HG03457 (cell line): ENCODE results near the gene DST.

Source experiments
- ATAC-seq: cut with Tn5 transposase; IDR thresholded peaks from one replicate; pipeline ENCODE4 v1.9.1; 2021; ENCODE audit warnings: moderate number of reproducible peaks; ENCODE audit not compliant: unreplicated experiment

DST gene

DNA sequence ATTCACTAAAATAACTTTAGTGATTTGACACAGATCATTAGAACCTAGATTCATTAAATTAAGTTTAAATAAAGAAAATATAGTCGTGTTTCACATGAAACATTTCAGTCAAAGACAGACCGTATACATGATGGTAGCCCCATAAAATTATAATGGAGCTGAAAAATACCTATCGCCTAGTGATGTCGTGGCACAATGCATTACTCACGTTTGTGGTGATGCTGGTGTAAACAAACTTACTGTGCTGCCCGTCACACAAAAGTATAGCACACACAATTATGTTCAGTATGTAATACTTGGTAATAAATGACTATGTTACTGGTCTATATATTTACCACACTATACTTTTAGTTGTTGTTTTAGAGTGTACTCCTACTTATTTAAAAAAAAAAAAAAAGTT is 17.3 kb downstream of the DST start:
- no peak for ATAC-seq

DNA sequence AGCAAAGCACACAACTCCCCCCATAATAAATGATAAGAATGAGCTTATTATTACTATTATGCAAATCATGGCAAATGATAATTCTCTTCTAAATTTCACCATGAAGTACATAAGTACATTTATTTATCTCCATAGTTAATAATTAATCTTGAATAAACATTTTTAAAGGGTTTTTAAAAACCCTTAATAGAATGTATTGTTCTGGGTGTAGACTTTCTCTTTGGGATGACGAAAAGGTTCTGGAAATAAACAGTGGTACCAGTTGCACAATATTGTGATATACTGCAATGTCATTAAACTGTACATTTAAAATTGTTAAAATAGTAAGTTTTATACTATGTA is 18.0 kb downstream of the DST start:
- no peak for ATAC-seq

DNA sequence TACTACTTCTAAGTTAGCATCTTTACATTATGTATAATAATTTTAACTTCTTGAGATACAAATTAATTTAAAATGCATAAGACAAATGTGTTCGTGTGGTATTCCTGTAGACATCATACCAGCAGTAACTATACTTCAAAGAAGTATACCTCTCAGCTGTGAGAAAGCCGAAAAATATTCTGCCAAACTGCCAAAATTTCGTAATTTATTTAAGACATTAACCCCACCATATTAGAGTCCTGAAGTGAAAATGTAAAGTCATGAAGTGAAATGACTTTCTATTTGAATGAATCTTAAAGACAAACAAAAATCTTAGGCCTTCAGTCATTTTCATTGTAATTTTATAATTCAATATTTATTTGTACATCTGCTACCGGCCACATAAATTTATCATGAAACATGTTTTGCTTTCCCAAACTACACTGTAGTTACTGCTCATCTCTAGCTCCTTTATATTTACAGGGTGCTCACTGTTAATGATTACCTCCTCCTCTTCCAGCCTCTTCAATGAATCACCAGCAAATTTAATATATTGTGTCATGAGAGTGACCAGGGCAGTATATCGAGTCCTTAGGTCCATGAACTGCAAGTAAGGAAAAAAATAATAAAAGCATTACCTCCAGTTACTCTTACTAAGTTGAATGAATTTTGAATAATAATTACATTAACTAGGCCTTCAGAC is 18.5 kb downstream of the DST start:
- no peak for ATAC-seq

DNA sequence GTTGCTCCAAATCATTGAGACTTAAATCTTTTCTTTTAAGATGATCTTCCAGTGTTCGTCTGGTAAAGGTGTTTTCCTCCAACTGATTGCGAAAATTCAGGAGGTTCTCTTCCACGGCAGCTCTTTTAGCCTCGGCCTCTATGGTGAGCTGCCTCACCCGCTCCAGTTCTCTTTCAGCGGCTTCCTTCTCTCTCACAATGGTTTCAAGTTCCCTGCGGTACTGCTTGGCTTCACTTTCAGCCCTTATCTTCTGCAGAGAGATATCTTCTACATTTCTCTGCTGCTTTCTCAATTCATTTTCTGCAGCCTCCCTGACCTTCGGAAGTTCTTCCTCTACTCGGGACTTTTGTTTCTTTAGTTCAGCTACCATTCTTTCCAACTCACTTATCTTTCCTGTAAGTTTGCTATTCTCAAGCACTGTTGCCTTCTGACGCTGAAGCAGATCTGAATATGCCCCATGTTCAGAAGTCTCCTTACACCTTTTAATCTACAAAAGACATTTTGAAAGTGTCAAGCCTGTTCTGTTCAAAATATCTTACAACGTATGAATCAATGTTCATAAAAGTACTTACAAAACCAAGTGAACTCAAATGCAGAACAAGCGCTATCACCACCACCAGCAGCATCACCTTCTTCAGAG is 22.3 kb downstream of the DST start:
- no peak for ATAC-seq

DNA sequence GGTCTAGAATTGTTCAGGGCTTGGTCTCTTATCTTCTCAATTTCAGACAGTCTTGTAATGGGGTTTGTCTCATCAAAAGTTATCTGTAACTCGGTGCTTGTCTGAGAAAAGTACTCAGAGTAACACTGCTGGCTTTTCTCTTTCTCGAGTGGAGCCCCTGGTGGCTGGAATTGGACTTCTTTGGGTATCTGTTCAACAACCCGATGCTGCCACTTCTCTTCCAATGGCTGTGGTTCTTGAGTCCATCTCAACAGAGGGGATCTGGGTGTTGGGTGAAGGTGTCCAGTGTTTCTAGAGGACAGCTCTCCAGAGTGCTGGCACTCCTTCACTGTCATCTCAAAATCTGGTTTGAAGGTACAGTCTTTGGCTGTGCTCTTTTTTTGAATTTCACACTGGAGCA is 24.6 kb downstream of the DST start:
- no peak for ATAC-seq

- ATAC-seq, result no peak
Measured at GRCh38 chr6:56616967-56617366, 25.7 kb downstream of the DST start.

DNA sequence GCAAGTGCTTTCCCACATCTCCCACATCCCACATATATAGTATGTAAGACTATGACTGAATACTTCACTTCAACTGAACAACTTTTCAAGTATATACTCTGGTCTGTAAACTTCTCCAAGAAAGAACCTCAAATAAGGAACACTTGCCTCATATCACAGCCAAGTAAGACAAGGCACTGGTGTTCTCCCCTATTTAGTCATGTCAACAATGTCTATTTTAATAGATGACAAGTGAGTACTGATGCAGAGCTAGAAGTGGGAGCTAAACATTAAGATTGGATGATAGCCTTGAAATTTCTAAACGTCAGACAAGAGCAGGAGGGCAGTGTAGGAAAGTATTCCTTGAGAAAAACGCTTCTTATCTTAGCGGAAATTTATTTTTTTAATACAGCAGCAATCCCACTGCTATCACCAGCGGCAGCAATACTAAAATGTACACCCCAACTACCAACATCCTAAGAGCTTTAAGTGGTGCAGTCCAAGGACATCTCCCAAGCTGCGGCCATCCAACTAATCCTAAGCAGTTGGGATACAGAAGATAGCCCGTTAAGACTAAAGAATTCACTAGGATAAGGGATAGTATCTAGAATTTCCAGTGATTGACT is 29.3 kb downstream of the DST start:
- ATAC-seq, result no peak

DNA sequence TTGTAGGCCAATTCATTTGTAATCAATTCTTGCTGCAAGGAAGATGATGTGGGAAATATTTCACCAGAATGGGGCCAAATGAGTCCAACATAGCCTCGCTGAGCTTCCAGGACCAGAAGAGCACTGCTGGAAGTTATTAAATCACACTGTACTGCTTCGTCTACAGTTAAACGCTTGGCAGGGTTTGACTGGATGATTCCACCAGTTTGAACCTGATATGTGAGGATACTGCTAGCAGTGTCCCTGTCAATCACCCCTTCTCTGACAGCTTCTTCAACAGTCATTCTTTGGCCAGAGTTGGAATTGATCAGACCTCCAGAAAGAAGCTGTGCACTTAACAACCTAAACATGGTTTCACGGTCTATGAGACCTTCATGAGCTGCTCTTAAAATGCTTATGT is 34.4 kb downstream of the DST start:
- ATAC-seq, result no peak

GRCh38 chr6:56607111-56607752 is 35.5 kb downstream of the DST start:
- ATAC-seq, result no peak

DNA sequence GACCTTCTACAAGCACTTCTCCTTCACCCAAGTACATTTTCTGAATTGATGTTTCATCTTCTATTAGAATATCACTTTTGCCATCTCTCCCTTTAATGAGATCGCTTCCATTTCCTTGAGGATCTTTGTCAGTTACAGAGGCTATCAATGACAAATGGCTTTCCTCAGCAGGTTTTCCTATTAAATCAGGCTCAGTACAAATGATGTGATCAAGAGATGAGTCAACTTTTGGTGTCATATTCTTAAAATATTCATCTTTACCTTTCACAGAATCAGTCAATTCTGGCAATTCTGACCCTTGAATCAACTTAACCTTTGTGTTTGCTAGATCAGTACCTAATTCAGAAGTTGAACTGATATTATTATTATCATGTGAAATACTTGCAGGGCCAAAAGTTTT is 37.3 kb downstream of the DST start:
- ATAC-seq, result no peak

GRCh38 chr6:56604186-56604585 is 38.5 kb downstream of the DST start:
- ATAC-seq, result no peak

DNA sequence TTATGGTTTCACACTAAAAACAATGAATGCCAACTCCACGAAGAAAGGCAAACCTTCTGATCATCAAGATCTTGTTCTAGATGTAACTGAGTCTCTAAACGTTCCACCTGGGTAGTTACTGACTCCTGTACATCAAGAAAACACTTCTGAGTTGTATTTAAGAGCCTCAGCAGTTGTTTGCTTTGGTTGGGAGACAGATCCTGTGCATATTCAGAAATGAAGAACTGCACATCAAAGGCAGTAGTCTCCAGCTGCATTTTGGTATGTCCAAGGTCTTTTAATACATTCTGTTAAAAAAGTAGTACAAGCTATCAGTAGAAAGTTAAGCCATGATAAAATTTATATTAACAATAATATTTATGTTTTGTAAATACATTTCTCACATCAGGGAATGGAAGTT is 41.3 kb downstream of the DST start:
- no peak for ATAC-seq

DNA sequence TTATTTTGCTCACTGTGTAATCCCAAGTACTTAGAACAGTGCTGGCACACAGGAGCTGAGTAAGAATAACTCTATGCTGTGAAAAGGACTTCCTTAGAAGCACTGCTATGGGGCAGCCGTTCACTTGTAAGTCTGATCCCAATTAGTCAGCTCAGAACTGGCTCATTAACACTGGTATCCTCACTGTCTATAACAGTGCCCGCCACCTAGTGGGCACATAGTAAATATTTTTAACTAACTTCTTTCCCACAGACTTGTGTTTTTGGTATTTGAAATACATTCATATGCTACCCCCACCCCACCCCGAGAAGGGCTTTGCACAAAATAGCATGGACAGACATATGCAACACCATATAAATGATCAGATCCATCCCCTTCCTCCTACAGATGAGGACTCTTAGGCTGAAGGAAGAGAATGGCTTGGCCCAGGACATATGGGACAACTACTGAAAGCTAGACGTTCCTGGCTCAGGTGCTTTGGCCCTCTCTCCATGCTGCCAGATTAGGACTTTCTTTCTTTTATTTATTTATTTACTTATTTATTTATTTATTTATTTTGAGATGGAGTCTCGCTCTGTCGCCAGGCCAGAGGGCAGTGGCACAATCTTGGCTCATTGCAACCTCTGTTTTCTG is 47.1 kb downstream of the DST start:
- ATAC-seq, result no peak

- no peak for ATAC-seq
Measured at GRCh38 chr6:56594699-56595098, 48.0 kb downstream of the DST start.

DNA sequence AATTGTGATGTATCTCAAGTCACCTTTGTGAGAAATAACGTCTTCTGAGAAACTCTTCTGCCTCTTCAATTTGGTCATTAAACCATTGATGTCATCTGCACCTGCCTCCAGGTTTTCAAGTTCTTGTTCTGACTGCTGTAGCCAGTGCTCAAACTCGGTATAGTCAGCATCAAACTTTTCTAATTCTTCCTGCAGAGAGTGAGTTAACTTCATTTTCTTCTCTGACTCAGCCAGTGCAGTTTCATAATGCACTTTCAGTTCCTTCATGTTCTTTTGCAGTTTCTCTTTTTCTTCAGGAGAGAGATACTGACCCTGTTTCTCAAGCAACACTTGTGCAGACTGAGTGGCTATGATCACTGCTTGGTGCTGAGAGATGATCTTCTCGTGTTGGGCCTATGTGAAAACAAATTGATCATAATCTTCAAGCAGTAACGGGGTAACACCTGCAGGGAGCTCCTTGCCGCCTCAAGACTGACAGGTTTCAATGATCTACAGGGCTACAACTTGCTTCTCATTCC is 48.8 kb downstream of the DST start:
- peak; percentile 94 for ATAC-seq

DNA sequence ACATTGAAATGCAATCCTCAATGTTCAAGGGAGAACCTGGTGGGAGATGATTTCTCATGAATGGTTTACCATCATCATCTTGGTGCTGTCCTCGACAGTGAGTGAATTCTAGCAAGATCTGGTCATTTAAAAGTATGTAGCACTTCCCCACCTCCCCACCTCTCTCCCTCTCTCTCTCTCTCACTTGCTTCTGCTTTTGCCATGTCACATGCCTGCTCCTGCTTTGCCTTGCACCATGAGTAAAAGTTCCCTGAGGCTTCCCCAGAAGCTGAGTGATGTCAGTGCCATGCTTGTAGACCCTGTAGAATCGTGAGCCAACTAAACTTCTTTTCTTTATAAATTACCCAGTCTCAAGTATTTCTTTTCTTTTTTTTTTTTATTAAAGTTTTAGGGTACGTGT is 60.5 kb downstream of the DST start:
- no peak for ATAC-seq

DNA sequence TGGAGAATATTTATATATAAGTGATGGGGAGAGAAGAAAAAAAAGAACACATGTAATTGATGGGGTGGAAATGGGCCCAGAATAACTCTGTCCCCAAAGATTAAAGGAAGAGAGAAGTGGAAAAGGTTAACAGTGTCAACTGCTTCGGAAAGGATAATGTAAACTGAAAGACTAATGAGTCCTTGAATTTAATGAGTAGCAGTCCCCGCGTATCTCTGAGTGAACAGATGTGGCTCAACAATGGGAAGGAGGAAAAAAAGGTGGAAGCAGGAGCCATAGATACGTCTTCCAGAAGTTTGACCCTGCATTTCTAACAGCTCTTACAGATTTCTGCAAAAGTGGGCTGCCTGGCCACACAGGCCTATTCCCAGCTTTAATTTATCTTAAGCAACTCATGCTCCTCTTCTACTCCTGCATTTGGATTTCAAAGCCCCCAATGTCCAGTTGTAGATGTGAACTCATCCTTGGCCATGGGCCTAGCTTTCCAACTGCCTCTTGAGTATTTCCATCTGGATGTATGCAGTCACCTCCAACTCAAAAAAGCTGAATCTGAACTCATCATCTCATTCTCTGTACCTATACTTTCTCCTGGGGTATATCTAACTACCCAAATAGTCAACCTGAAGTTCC is 61.3 kb downstream of the DST start:
- no peak for ATAC-seq

GRCh38 chr6:56580271-56580670 is 62.4 kb downstream of the DST start:
- ATAC-seq, result no peak

- ATAC-seq, result no peak
Measured at GRCh38 chr6:56579155-56579851, 63.4 kb downstream of the DST start.

DNA sequence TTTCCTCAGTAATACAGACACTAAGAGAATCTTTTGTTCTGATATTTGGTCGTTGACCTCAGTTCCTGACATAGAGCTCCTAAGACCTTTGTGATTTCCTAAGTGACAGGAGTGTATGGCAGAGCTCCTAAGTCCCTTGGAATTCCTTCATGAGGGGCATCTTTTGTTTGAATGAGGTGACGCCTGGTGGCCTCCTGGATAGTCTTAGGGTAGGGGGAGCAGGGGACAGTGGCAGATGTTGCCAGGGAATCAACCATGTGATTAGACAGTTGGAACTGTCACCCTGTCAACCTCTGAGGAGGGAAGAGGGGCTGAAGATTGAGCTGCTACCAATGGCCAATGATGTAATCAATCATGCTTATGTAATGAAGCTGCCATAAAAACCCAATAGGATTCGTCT is 67.0 kb downstream of the DST start:
- ATAC-seq, result no peak
